ENCODE results near the gene EBP.
"Not testable (repeated sequence)": the region's sequence is repeated elsewhere in the genome, so short reads cannot be mapped to it uniquely, and the experiment has no call there.

The EBP gene

GRCh38 chrX:48496660-48497059 lies 24.9 kb upstream of the EBP start:
- no peak for DNase-seq

DNA sequence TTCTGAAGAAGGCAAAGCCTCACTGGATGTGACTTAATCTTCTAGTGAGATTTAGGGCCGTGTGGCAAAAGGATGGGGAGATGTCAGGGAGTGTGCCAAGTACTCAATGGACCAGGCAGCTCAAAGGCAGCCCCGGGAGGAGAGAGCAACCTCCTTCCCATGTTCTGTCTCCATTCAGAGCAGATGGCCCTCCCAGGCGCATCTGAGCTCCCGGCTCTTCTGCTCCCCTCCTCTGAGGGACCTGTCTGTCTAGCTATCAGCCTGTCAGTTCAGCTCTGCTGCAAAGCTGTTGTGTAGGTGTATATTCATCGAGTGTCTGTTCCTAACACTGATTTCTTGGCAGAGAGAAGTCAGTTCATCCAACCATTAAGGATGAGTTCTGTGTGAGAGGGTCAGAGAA lies 23.7 kb upstream of the EBP start:
- DNase-seq = no peak

DNA sequence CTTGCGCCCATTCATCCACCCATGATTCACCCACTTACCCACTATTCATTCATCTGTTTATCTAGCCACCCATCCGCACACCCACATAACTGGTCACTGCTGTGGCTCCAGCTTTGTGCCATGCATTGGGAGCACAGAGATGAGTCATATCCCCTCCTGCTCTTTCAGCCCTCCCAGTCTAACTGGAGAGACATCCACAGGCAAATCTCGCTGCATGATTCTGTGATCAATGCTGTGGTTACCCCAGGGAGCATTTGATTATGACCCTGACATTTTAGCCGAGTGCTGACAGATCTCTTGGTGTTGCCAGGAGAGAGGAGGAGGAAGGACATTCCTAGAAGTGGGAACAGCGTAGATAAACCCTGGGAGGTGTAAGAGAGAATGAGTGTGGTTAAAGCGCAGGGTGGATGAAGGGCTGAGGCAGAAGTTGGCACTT lies 23.2 kb upstream of the EBP start:
- DNase-seq = no peak

DNA sequence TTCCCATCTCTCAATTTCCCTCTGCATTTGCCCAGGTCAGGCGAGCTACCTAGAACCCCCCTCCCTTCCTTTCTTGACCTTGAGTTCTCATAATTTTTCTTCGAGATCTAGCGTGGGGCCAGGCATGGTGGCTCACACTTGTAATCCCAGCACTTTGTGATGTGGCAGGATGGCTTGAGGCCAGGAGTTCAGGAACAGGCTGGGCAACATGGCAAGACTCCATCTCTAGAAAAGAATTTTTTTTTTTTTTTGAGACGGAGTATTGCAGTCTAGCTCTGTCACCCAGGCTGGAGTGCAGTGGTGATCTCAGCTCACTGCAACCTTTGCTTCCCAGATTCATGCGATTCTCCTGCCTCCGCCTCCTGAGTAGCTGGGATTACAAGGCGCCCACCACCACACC lies 17.3 kb upstream of the EBP start:
- DNase-seq = no peak

DNA sequence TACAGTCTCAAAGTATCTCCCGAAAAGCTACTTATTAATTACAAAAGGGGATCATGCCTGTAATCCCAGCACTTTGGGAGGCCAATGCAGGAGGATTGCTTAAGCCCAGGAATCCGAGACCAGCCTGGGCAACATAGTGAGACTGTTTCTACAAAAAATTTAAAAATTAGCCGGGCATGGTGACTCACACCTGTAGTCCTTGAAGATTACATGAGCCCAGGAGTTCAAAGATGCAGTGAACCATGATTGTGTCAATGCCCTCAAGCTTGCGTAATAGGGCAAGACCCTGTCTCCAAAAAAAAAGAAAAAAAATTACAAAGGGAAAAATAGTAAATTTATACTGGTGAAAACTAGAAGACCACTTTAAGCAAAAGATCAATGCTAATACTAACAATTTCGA lies 16.1 kb upstream of the EBP start:
- DNase-seq = no peak

- DNase-seq = no peak
Measured at GRCh38 chrX:48507246-48507645, 14.4 kb upstream of the EBP start.

- peak; percentile 88 for DNase-seq
Measured at GRCh38 chrX:48508400-48509244, 13.0 kb upstream of the EBP start, which contains the start of gene PORCN. Gene PORCN, plus strand, starts transcription at chrX:48508992. Its CDS starts 829 bp downstream, at chrX:48509821.

DNA sequence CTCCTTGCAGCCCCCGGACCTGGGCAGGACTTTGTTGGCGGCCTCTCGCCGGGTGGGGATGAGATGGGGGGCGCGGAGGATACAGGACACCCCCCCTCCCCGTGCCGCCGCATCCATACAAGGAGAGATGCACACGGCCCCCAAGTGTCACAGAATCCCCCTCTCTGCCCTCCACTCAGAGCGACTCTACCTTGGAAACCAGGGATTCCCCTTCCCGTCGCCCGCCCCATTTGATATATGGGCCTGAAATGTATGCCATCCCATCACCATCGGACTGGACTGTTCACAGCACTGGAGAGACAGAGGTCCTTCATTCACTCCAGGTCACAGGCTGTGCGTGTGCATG lies 12.4 kb upstream of the EBP start:
- DNase-seq = no peak

DNA sequence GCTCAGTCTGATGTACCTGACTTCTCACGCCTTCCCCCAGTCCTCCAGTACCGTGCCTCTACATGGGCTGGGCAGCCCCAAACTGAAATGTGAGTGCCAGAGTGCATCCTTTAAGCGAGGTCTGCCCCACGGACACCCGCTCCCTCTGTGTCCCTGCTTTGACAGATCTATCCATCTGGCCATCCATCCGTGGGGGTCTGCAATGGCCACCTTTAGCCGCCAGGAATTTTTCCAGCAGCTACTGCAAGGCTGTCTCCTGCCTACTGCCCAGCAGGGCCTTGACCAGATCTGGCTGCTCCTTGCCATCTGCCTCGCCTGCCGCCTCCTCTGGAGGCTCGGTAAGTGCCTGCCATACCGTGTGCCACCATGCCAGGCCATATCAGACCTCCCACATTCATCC lies 12.0 kb upstream of the EBP start:
- DNase-seq = no peak

GRCh38 chrX:48511560-48511959 lies 10.0 kb upstream of the EBP start:
- DNase-seq = no peak

DNA sequence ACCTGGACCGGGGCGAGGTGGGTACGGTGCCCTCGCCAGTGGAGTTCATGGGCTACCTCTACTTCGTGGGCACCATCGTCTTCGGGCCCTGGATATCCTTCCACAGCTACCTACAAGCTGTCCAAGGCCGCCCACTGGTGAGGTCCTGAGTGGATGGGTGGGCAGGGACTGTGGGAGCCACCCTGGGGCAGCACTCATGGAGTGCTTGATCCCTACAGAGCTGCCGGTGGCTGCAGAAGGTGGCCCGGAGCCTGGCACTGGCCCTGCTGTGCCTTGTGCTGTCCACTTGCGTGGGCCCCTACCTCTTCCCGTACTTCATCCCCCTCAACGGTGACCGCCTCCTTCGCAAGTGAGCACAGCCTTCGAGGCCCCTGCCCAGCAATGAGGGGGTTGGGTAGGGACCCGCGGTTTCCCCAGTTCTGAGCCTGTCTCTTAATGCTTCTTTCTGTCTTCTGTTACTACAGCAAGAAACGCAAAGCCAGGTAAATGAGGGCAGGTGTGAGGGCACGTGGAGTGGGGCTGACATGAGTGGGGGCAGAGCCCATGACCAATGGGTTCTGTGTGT lies 9.2 kb upstream of the EBP start:
- no peak for DNase-seq

- DNase-seq = no peak
Measured at GRCh38 chrX:48513670-48514069, 7.9 kb upstream of the EBP start.

- DNase-seq = no peak
Measured at GRCh38 chrX:48514126-48514806, 7.3 kb upstream of the EBP start.

GRCh38 chrX:48514868-48515460 lies 6.6 kb upstream of the EBP start:
- no peak for DNase-seq

GRCh38 chrX:48515842-48516241 lies 5.8 kb upstream of the EBP start:
- no peak for DNase-seq

DNA sequence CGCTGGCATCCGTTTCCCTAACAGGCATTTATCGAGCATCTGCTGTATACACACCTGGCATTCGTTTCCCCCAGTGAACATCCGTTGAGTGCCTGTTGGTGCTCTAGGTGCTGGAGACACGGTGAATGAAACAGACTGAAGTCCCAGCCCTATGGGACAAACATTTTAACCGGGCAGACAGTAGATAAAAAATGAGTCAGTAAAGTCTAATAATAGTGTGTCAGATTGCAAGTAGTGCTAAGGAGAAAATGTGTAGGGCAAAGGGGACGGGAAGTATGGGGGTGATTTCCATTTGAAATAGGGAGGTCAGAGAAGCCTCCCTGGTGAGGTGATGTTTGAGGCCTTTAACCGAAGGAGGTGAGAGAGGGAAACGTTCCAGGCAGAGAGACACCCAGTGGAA lies 5.3 kb upstream of the EBP start:
- no peak for DNase-seq

- DNase-seq = no peak
Measured at GRCh38 chrX:48516987-48517386, 4.6 kb upstream of the EBP start.

DNA sequence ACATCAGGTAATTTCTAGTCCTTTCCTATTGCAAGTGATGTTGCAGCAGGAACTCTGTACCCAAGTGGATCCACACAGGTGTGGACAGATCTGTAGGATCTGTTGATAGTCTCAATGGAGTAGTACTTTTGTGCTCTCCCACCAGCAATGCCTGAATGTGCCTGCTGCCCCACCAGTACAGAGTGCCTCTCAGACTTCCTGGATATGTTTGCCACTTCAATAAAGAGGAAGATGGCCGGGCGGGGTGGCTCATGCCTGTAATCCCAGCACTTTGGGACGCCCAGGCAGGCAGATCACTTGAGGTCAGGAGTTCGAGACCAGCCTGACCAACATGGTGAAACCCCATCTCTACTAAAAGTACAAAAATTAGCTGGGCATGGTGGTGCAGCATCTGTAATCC lies 2.1 kb upstream of the EBP start:
- not testable (repeated sequence) for DNase-seq

GRCh38 chrX:48520455-48520854 lies 1.2 kb upstream of the EBP start:
- DNase-seq = no peak

DNA sequence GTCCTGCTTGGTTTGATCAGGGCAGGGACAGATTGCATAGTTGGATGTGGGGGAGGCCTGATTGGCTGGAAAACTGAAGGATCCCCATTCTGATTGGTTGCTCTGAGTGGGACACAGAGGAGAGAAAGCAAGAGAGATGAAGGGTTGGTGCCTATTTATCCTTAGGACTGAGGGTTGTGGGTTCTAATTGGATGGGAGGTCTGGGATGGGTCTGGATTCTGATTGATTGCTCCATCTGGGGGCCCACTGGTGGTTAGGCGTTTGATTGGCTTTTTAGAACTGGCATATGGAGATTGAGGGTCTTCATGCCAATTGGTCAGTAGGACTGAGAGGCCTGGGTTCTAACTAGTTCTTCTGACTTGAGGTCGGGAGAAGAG lies 644 bp upstream of the EBP start:
- no peak for DNase-seq

GRCh38 chrX:48522291-48522690 lies 683 bp downstream of the EBP start:
- no peak for DNase-seq

GRCh38 chrX:48523682-48524081 lies 2.1 kb downstream of the EBP start:
- no peak for DNase-seq

DNA sequence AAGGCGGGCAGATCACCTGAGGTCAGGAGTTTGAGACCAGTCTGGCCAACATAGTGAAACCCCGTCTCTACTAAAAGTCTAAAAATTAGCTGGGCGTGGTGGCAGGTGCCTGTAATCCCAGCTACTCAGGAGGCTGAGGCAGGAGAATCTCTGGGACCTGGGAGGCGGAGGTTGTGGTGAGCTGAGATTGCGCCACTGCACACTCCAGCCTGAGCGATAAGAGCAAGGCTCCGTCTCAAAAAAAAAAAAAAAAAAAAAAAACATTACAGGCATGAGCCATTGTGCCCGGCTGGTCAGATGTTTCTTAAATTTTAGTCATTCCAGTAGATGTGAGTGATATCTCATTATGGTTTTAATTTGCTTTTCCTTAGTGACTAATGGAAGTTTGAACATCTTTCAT lies 4.2 kb downstream of the EBP start:
- not testable (repeated sequence) for DNase-seq

DNA sequence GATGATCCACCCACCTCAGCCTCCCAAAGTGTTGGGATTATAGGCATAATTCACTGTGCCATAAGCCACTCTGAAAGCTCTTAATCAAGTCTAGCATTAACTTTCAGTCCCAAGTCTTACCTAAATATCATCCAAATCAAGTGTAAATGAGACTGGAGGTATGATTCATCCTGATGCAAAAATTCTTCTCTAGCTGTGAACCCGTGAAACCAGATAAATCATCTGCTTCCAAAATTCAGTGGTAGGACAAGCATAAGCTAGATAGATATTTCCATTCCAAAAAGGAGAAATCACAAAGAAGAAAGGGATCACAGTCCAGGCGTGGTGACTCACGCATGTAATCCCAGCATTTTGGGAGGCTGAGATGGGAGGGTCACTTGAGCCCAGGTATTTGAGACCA lies 9.1 kb downstream of the EBP start:
- no peak for DNase-seq

All from RPMI8226 (cell line).